Left ventricle myocardium superior (tissue), 1 donor: ENCODE results near the gene DECR2. TPM values are rescaled to one million over a fixed set of nuclear protein-coding genes. Genes with fewer than 3 reads are reported as not detected.
"Not testable (repeated sequence)": the region's sequence is repeated elsewhere in the genome, so short reads cannot be mapped to it uniquely, and the experiment has no call there.

ENCODE experiments used
- ATAC-seq: fragments of 200-7000 bp; cut with Tn5 transposase; one replicate; pipeline ENCODE4 v1.9.1; 2020; ENCODE audit warnings: mild to moderate bottlenecking, moderate library complexity
- DNase-seq: peaks from one replicate; pipeline ENCODE4 v3.0.0-alpha.2; 2020
- intact Hi-C: fragments of 100-400 bp; cut with micrococcal nuclease; formaldehyde crosslinking; loops from one replicate; pipeline ENCODE4 v1.11.0; 2022
- long read RNA-seq: library from polyadenylated mRNA; unstranded; transcript quantifications from one replicate; pipeline ENCODE4 v2.0.0, GENCODE V29; 2021
- total RNA-seq: library from RNA; stranded (reverse); fragmentation: NEBNext Ultra II Directional; extraction: Animal tissue kit (Norgen Biotek cat#: 25700); gene quantifications from one replicate; pipeline ENCODE4 v1.2.1, GENCODE V29; 2021
- donor health status: DM: no; HTN: yes; CAD: no; lungs with severe emphysema.

DECR2 gene
- 9.8 TPM for total RNA-seq
- long read RNA-seq, transcript DECR2-201 (9 exons, 1,615 nt) = major isoform, 32 of 47 reads
- long read RNA-seq, partial matches to known transcripts = 5 of 47 reads
- long read RNA-seq, other reads (novel, unspliced or antisense) = 10 of 47 reads

GRCh38 chr16:401468-402348 is at the start of gene DECR2:
DECR2 (plus strand) TSS chr16:401885; CDS start chr16:401964, 79 bp downstream.
- ATAC-seq (peak; percentile 91), DNase-seq (peak; percentile 98)
- intact Hi-C loops = no loop called here

GRCh38 chr16:352547-353403 is 48.9 kb upstream of the DECR2 start, which contains the start of gene AXIN1:
AXIN1 (minus strand) TSS chr16:352723; CDS start chr16:347025, 5,698 bp downstream.
- intact Hi-C loops = no loop called here
- peak; percentile 93 for ATAC-seq
- peak; percentile 100 for DNase-seq

- intact Hi-C loops = no loop called here
- no peak for DNase-seq
- ATAC-seq = no peak
Observed at GRCh38 chr16:353404-354290, 48.0 kb upstream of the DECR2 start.

GRCh38 chr16:354291-354881 is 47.3 kb upstream of the DECR2 start:
- ATAC-seq (no peak), DNase-seq (no peak)
- intact Hi-C loops = no loop called here

GRCh38 chr16:354971-355461 is 46.7 kb upstream of the DECR2 start:
- DNase-seq (no peak), ATAC-seq (no peak)
- intact Hi-C loops = no loop called here

GRCh38 chr16:356741-357140 is 44.9 kb upstream of the DECR2 start:
- DNase-seq = no peak
- intact Hi-C loops = no loop called here
- no peak for ATAC-seq

GRCh38 chr16:359067-359763 is 42.5 kb upstream of the DECR2 start:
- intact Hi-C loops = no loop called here
- ATAC-seq (no peak), DNase-seq (no peak)

- no peak for DNase-seq
- no peak for ATAC-seq
- intact Hi-C loops = no loop called here
Observed at GRCh38 chr16:359871-360697, 41.6 kb upstream of the DECR2 start.

GRCh38 chr16:360698-361336 is 40.9 kb upstream of the DECR2 start:
- ATAC-seq (no peak), DNase-seq (no peak)
- intact Hi-C loops = no loop called here

- intact Hi-C loops = no loop called here
Observed at GRCh38 chr16:361341-361871, 40.3 kb upstream of the DECR2 start.

GRCh38 chr16:361872-362701 is 39.6 kb upstream of the DECR2 start:
- peak; percentile 82 for DNase-seq
- ATAC-seq = peak; percentile 83

More at GRCh38 chr16:361341-361871, 40.3 kb upstream of the DECR2 start:
- DNase-seq (no peak), ATAC-seq (no peak)

GRCh38 chr16:362702-362999 is 39.0 kb upstream of the DECR2 start:
- ATAC-seq, DNase-seq, intact Hi-C loops: not testable (repeated sequence)

More at GRCh38 chr16:361872-362701, 39.6 kb upstream of the DECR2 start:
- intact Hi-C loops = no loop called here

GRCh38 chr16:363110-363765 is 38.4 kb upstream of the DECR2 start:
- intact Hi-C loops = no loop called here
- DNase-seq (no peak), ATAC-seq (no peak)

- ATAC-seq = no peak
- no peak for DNase-seq
- intact Hi-C loops = no loop called here
Observed at GRCh38 chr16:363766-364490, 37.8 kb upstream of the DECR2 start.
